ENCODE measurements around the gene ARAP3.

DNA sequence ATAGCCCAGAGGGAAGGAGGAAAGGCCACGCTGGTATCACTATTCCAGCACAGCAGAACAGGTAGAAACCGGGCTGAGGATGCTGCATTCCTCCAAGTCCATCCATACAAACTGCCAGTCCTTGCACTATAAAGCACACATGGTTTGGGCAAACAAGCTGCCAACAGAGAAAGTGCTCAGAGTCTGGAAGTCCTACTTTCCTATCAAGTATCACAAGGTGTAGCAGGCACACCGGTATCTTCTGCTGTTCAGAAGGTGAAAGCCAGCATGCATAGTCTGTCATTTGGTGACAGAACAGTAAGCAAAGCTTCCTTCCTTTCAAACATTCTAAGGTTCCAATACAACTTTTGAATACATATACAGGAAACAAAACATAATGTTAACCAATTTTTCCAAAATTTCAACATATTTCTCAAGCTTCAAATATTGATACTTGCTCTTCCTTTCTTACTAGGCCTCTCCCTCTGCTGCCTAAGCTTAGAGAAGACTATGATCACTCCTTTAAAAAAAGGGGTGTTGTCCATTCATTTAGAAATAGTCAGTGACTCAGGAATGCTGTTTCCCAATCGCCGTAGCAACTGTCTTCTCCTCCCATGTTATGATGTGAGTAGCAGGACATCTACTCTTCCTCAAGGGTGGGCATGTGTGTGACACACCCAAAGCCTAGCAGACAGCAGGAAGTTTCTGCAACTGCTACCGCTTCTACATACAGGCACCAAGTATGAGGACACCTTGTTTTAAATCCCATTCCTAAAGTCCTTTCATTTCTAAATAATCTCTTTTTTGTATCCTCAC, 77.9 kb downstream of the ARAP3 start:
- TF ChIP-seq, protein P1, sequence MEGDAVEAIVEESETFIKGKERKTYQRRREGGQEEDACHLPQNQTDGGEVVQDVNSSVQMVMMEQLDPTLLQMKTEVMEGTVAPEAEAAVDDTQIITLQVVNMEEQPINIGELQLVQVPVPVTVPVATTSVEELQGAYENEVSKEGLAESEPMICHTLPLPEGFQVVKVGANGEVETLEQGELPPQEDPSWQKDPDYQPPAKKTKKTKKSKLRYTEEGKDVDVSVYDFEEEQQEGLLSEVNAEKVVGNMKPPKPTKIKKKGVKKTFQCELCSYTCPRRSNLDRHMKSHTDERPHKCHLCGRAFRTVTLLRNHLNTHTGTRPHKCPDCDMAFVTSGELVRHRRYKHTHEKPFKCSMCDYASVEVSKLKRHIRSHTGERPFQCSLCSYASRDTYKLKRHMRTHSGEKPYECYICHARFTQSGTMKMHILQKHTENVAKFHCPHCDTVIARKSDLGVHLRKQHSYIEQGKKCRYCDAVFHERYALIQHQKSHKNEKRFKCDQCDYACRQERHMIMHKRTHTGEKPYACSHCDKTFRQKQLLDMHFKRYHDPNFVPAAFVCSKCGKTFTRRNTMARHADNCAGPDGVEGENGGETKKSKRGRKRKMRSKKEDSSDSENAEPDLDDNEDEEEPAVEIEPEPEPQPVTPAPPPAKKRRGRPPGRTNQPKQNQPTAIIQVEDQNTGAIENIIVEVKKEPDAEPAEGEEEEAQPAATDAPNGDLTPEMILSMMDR (IDR thresholded peaks at IDR 0.05), result no peak
- TF ChIP-seq, protein P2, sequence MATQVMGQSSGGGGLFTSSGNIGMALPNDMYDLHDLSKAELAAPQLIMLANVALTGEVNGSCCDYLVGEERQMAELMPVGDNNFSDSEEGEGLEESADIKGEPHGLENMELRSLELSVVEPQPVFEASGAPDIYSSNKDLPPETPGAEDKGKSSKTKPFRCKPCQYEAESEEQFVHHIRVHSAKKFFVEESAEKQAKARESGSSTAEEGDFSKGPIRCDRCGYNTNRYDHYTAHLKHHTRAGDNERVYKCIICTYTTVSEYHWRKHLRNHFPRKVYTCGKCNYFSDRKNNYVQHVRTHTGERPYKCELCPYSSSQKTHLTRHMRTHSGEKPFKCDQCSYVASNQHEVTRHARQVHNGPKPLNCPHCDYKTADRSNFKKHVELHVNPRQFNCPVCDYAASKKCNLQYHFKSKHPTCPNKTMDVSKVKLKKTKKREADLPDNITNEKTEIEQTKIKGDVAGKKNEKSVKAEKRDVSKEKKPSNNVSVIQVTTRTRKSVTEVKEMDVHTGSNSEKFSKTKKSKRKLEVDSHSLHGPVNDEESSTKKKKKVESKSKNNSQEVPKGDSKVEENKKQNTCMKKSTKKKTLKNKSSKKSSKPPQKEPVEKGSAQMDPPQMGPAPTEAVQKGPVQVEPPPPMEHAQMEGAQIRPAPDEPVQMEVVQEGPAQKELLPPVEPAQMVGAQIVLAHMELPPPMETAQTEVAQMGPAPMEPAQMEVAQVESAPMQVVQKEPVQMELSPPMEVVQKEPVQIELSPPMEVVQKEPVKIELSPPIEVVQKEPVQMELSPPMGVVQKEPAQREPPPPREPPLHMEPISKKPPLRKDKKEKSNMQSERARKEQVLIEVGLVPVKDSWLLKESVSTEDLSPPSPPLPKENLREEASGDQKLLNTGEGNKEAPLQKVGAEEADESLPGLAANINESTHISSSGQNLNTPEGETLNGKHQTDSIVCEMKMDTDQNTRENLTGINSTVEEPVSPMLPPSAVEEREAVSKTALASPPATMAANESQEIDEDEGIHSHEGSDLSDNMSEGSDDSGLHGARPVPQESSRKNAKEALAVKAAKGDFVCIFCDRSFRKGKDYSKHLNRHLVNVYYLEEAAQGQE (IDR thresholded peaks at IDR 0.05; ENCODE audit: insufficient read depth in 1 of 2, low read depth in 2 of 2, low read length in 1 of 2), result no peak
- TF ChIP-seq SIN3A (IDR thresholded peaks at IDR 0.05; ENCODE audit: borderline replicate concordance, insufficient read depth, low read depth, low read length), result no peak
